ENCODE measurements around the gene DYSF. TPM values are rescaled to one million over a fixed set of nuclear protein-coding genes. Genes with fewer than 3 reads are reported as not detected.

The DYSF gene
- total RNA-seq, 2 donors from 2014 or later = 1.4 to 3.1 TPM

GRCh38 chr2:71538241-71538640 is 84.9 kb downstream of the DYSF start:
- no peaks in the 10 kb centered on the region for H3K9me3 ChIP-seq (ENCODE audit: control insufficient read depth, low read length)
- no peaks in the 10 kb centered on the region for H3K4me1 Mint-ChIP-seq
- H3K4me3 Mint-ChIP-seq = no peak overlapping the region
- H3K27me3 Mint-ChIP-seq (ENCODE audit: insufficient read depth) = no peaks in the 10 kb centered on the region
- no peak overlapping the region for H3K27ac Mint-ChIP-seq
- no peak overlapping the region for H3K4me3 ChIP-seq (ENCODE audit: low read length)
- H3K9me3 Mint-ChIP-seq = peaks cover 9% of the 10 kb centered on the region
- H3K36me3 ChIP-seq (ENCODE audit: control insufficient read depth, insufficient read depth, low read length) = no peaks in the 10 kb centered on the region
- DNase-seq = peak; percentile 26
- no peaks in the 10 kb centered on the region for H3K27me3 ChIP-seq (ENCODE audit: control insufficient read depth, insufficient read depth, low read length, poor library complexity, severe bottlenecking)
- H3K4me1 ChIP-seq (ENCODE audit: control insufficient read depth, insufficient read depth, low read length) = no peaks in the 10 kb centered on the region
- no peaks in the 10 kb centered on the region for H3K36me3 Mint-ChIP-seq (ENCODE audit: low read depth)
- 92 to 100% methylated on average over 1 to 3 of the region's 3 CpGs for WGBS, 2 experiments (ENCODE audit: insufficient coverage in 1 of 2, insufficient read length in 1 of 2)
- no peak overlapping the region for H3K27ac ChIP-seq (ENCODE audit: low read depth, low read length)
- TF ChIP-seq CTCF (conservative IDR thresholded peaks at IDR 0.05) = no peak
- no peak overlapping the region for H3K9ac ChIP-seq (ENCODE audit: extremely low read depth, low read length, poor library complexity, severe bottlenecking)

GRCh38 chr2:71538656-71539265 is 85.4 kb downstream of the DYSF start:
- 87 to 90% methylated on average over 8 to 12 of the region's 12 CpGs for WGBS, 2 experiments (ENCODE audit: insufficient coverage in 1 of 2, insufficient read length in 1 of 2)
- no peak overlapping the region for H3K27ac Mint-ChIP-seq
- no peaks in the 10 kb centered on the region for H3K9me3 ChIP-seq (ENCODE audit: control insufficient read depth, low read length)
- H3K9ac ChIP-seq (ENCODE audit: extremely low read depth, low read length, poor library complexity, severe bottlenecking) = no peak overlapping the region
- peaks cover 12% of the 10 kb centered on the region for H3K9me3 Mint-ChIP-seq
- no peak for TF ChIP-seq CTCF (conservative IDR thresholded peaks at IDR 0.05)
- H3K27me3 ChIP-seq (ENCODE audit: control insufficient read depth, insufficient read depth, low read length, poor library complexity, severe bottlenecking) = no peaks in the 10 kb centered on the region
- no peaks in the 10 kb centered on the region for H3K36me3 ChIP-seq (ENCODE audit: control insufficient read depth, insufficient read depth, low read length)
- DNase-seq = peak; percentile 38
- no peak overlapping the region for H3K4me3 Mint-ChIP-seq
- no peak overlapping the region for H3K4me3 ChIP-seq (ENCODE audit: low read length)
- H3K27me3 Mint-ChIP-seq (ENCODE audit: insufficient read depth) = no peaks in the 10 kb centered on the region
- no peaks in the 10 kb centered on the region for H3K4me1 ChIP-seq (ENCODE audit: control insufficient read depth, insufficient read depth, low read length)
- H3K4me1 Mint-ChIP-seq = no peaks in the 10 kb centered on the region
- H3K27ac ChIP-seq (ENCODE audit: low read depth, low read length) = no peak overlapping the region
- H3K36me3 Mint-ChIP-seq (ENCODE audit: low read depth) = no peaks in the 10 kb centered on the region

- Histone ChIP-seq H3K27me3 (ENCODE audit: control insufficient read depth, insufficient read depth, low read length, poor library complexity, severe bottlenecking) (no peaks in the 10 kb centered on the region), H3K27ac (ENCODE audit: low read depth, low read length) (no peak overlapping the region), H3K9ac (ENCODE audit: extremely low read depth, low read length, poor library complexity, severe bottlenecking) (no peak overlapping the region), H3K36me3 (ENCODE audit: control insufficient read depth, insufficient read depth, low read length) (no peaks in the 10 kb centered on the region), H3K4me1 (ENCODE audit: control insufficient read depth, insufficient read depth, low read length) (no peaks in the 10 kb centered on the region), H3K4me3 (ENCODE audit: low read length) (no peak overlapping the region), H3K9me3 (ENCODE audit: control insufficient read depth, low read length) (no peaks in the 10 kb centered on the region)
- WGBS, 2 experiments (ENCODE audit: insufficient coverage in 1 of 2, insufficient read length in 1 of 2) = 80% methylated on average over 1 of the region's 1 CpG; no CpG with 5 or more reads in 1 of the 2 experiments
- peaks cover 17% of the 10 kb centered on the region for H3K9me3 Mint-ChIP-seq
- no peak overlapping the region for H3K27ac Mint-ChIP-seq
- no peaks in the 10 kb centered on the region for H3K4me1 Mint-ChIP-seq
- no peaks in the 10 kb centered on the region for H3K36me3 Mint-ChIP-seq (ENCODE audit: low read depth)
- H3K4me3 Mint-ChIP-seq = no peak overlapping the region
- no peak for TF ChIP-seq CTCF (conservative IDR thresholded peaks at IDR 0.05)
- DNase-seq = no peak
- peaks cover 4% of the 10 kb centered on the region for H3K27me3 Mint-ChIP-seq (ENCODE audit: insufficient read depth)
These were observed 87.5 kb downstream of the DYSF start for GRCh38 chr2:71540818-71541217.

Measured in endodermal cell (in vitro differentiated cells).